ENCODE measurements around the gene MRPL54. TPM values are rescaled to one million over a fixed set of nuclear protein-coding genes. Genes with fewer than 3 reads are reported as not detected.

The MRPL54 gene
- 32.2 and 46.1 TPM in 2 replicates for total RNA-seq

GRCh38 chr19:3762501-3763459, at the start of gene MRPL54:
TSS of gene MRPL54 (plus strand) at chr19:3762682. CDS start at chr19:3762701, 19 bp downstream.

GRCh38 chr19:3761382-3762129, 926 bp upstream of the MRPL54 start, which contains the start of gene APBA3:
TSS of gene APBA3 (minus strand) at chr19:3761692. CDS start at chr19:3760264, 1,428 bp downstream.

GRCh38 chr19:3771906-3772455, 9.5 kb downstream of the MRPL54 start, which contains the start of gene RAX2:
TSS of gene RAX2 (minus strand) at chr19:3772228. CDS start at chr19:3771742, 486 bp downstream.

GRCh38 chr19:3785938-3786824, 23.7 kb downstream of the MRPL54 start, which contains the start of gene MATK:
TSS of gene MATK (minus strand) at chr19:3786381. CDS start at chr19:3785135, 1,246 bp downstream.

Small RNAs within 50 kb of the gene (small RNA-seq; reads per million reads assigned to genes)
- gene AC005777.1, result not detected

Other genes with a start within 250 kb of the MRPL54 start
- gene TEKTIP1, start 223.5 kb upstream of the MRPL54 start, total RNA-seq, result 0.22 and 0.39 TPM in 2 replicates
- gene MFSD12, start 205.1 kb upstream of the MRPL54 start, total RNA-seq, result 92.3 and 93.4 TPM in 2 replicates
- gene HMG20B, start 189.7 kb upstream of the MRPL54 start, total RNA-seq, result 111 TPM in 2 replicates
- under 0.01 TPM in 1 of 2 replicates, not detected in the other for gene GIPC3, start 177.2 kb upstream of the MRPL54 start, total RNA-seq
- gene TBXA2R, start 155.8 kb upstream of the MRPL54 start, total RNA-seq, result 4.3 and 6.7 TPM in 2 replicates
- 27.1 and 27.5 TPM in 2 replicates for gene CACTIN, start 135.9 kb upstream of the MRPL54 start, total RNA-seq
- gene PIP5K1C, start 62.2 kb upstream of the MRPL54 start, total RNA-seq, result 17.3 and 26.2 TPM in 2 replicates
- gene TJP3, start 54.3 kb upstream of the MRPL54 start, total RNA-seq, result 0.39 TPM in 1 of 2 replicates, not detected in the other
- 25.5 and 27.8 TPM in 2 replicates for gene APBA3, start 990 bp upstream of the MRPL54 start, total RNA-seq
- gene RAX2, start 9.5 kb downstream of the MRPL54 start, total RNA-seq, result not detected in 2 replicates
- gene MATK, start 23.7 kb downstream of the MRPL54 start, total RNA-seq, result not detected in 2 replicates
- gene ZFR2, start 106.4 kb downstream of the MRPL54 start, total RNA-seq, result not detected in 2 replicates
- not detected in 2 replicates for gene ATCAY, start 118.0 kb downstream of the MRPL54 start, total RNA-seq
- gene NMRK2, start 170.4 kb downstream of the MRPL54 start, total RNA-seq, result not detected in 2 replicates
- gene DAPK3, start 208.4 kb downstream of the MRPL54 start, total RNA-seq, result 80.1 and 162 TPM in 2 replicates
- gene EEF2, start 222.8 kb downstream of the MRPL54 start, total RNA-seq, result 2,634 and 3,144 TPM in 2 replicates
- 23.2 and 33.8 TPM in 2 replicates for gene PIAS4, start 245.1 kb downstream of the MRPL54 start, total RNA-seq

Data from placental epithelial cell (primary cell).